ENCODE results near the gene AMPD3. TPM values are rescaled to one million over a fixed set of nuclear protein-coding genes. Genes with fewer than 3 reads are reported as not detected.
A peak's percentile ranks its signal among the peaks of the same experiment; 100 is the strongest.

Gene AMPD3
- total RNA-seq, 2 donors from 2014 or later, result 7.9 to 9.7 TPM

DNA sequence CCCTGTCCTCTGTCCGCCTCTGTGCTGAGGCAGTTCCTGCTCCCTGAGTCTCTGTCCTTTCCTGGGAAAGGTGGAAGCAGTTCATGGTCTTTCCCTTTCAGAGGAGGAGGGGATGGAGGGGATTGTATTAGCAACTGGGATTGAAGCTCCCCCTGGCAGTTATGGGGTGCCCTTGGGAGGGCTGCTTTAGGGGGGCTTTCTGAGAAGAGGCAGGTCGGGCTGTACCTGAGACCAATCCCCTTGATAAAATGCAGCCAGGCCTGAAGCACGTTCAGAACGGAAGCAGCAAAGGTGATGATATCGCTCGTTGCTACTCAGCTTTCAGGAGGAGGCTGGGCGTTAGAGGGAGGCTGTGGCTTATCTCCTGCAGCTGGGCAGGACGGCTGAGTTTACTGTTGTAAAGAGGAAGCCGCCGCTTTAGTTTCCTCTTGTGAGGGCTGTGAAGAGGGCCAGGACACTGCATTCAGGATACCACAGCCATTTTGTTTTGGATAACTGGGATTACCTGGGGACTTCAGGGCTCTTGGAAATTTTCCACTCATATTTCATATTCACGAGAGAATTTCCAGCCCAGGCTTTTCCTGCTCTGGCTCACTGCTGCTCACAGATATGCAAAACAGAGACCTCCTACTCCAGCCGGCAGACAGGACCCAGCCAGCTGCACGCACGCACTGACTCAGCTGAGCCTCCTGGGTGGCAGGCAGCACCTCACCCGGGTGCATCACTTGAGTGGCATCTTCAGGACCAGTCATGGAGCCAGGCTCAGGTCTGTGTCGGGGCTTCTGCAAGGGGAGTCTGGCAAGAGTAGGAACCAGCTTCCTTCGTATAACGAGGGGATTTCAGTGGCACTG lies 798 bp downstream of the AMPD3 start:
- no peaks in the 10 kb centered on the region for H3K9me3 ChIP-seq
- peak overlapping the region; percentile 27 for H3K27ac ChIP-seq
- TF ChIP-seq CTCF (IDR thresholded peaks at IDR 0.05), result no peak
- peak overlapping the region; percentile 21 for H3K4me3 ChIP-seq
- no peaks in the 10 kb centered on the region for H3K36me3 ChIP-seq
- H3K27me3 ChIP-seq, result no peaks in the 10 kb centered on the region
- DNase-seq, result peak; percentile 80
- H3K9ac ChIP-seq (ENCODE audit: low read depth in 2 of 2, low read length in 2 of 2), result peak overlapping the region; percentile 19 to 53
- intact Hi-C loops (cut with DNase I), result loop anchor here (2.0 kb wide), 1 partner anchor 61 kb away; no protein-coding TSS in a partner anchor
- H3K4me1 ChIP-seq, result peaks cover 4% of the 10 kb centered on the region

DNA sequence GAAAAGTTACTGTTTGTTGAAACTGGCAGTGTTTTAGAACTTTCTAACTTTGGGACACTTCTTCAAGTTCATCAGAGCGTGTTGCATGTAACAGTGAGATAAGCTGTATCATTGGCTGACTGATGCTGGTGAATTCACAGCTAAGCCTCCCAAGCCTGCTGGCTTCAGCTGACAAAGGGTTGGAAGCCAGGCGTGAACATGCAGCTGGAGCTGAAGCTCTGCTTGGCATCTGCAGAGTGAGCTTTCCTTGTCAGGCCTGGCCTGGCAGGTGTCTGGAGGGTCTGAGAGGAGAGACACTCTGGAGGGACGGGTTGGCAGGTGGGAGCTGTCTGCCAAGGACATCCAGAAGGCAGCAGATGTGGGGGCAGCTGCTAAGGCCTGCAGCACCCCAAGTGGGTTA lies 1.5 kb downstream of the AMPD3 start:
- TF ChIP-seq CTCF (IDR thresholded peaks at IDR 0.05), result no peak
- peak overlapping the region; percentile 21 for H3K4me3 ChIP-seq
- DNase-seq, result no peak
- H3K4me1 ChIP-seq, result peaks cover 4% of the 10 kb centered on the region
- H3K27me3 ChIP-seq, result no peaks in the 10 kb centered on the region
- intact Hi-C loops (cut with DNase I), result loop anchor here (2.0 kb wide), 1 partner anchor 60 kb away; no protein-coding TSS in a partner anchor
- H3K36me3 ChIP-seq, result no peaks in the 10 kb centered on the region
- no peaks in the 10 kb centered on the region for H3K9me3 ChIP-seq
- H3K27ac ChIP-seq, result peak overlapping the region; percentile 27
- H3K9ac ChIP-seq (ENCODE audit: low read depth in 2 of 2, low read length in 2 of 2), result peak overlapping the region; percentile 19 to 53

- Histone ChIP-seq H3K4me3 (no peak overlapping the region), H3K27ac (no peak overlapping the region)
These were observed 2.8 kb downstream of the AMPD3 start for GRCh38 chr11:10457901-10458300.

GRCh38 chr11:10459029-10459970 lies 4.2 kb downstream of the AMPD3 start:
- Histone ChIP-seq H3K27me3 (no peaks in the 10 kb centered on the region), H3K9ac (ENCODE audit: low read depth in 2 of 2, low read length in 2 of 2) (peak overlapping the region; percentile 18 to 21), H3K4me3 (no peak overlapping the region), H3K4me1 (peaks cover 4% of the 10 kb centered on the region), H3K36me3 (no peaks in the 10 kb centered on the region), H3K27ac (peak overlapping the region; percentile 60), H3K9me3 (no peaks in the 10 kb centered on the region)
- no peak for DNase-seq
- TF ChIP-seq CTCF (IDR thresholded peaks at IDR 0.05), result no peak
- intact Hi-C loops (cut with DNase I), result no loop called here

More at GRCh38 chr11:10457901-10458300, 2.8 kb downstream of the AMPD3 start:
- no peak overlapping the region for H3K9ac ChIP-seq (ENCODE audit: low read depth in 2 of 2, low read length in 2 of 2)
- H3K4me1 ChIP-seq, result peaks cover 4% of the 10 kb centered on the region
- no peak for TF ChIP-seq CTCF (IDR thresholded peaks at IDR 0.05)
- DNase-seq, result no peak
- no peaks in the 10 kb centered on the region for H3K36me3 ChIP-seq
- no peaks in the 10 kb centered on the region for H3K27me3 ChIP-seq
- intact Hi-C loops (cut with DNase I), result loop anchor here (2.0 kb wide), 1 partner anchor 59 kb away; no protein-coding TSS in a partner anchor
- no peaks in the 10 kb centered on the region for H3K9me3 ChIP-seq

DNA sequence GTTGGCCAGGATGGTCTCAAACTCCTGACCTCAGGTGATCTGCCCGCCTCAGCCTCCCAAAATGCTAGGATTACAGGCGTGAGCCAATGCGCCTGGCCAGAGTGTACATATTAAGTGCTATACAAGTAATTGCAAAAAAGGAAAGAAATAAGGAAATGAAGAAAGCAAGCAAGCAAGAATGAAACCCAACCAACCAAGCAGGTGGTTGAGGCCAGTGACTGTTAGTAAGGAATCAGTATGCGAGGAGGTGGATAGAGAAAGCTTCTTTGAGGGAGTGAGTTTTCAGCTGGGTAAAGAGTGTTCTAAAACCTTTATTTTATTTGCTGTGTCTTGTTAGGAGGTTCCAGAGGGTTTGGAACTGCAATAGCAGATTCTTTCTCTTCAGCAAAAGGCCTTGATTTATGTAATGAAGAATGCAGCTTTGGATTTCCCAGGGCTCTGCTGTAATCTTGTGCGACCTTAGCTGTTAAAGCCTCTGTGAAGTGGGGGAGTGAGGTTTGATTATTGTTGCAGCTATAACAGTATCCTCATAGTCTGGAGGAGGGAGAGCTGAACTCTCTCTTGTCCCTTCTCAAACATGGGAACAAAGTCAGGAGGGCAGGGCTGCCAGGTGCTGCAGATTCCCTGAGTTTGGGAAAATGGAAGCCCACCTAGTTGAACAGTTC lies 5.7 kb downstream of the AMPD3 start:
- Histone ChIP-seq H3K4me3 (no peak overlapping the region), H3K27me3 (no peaks in the 10 kb centered on the region), H3K9me3 (no peaks in the 10 kb centered on the region), H3K27ac (no peak overlapping the region), H3K36me3 (no peaks in the 10 kb centered on the region), H3K4me1 (no peaks in the 10 kb centered on the region), H3K9ac (ENCODE audit: low read depth in 2 of 2, low read length in 2 of 2) (no peak overlapping the region)
- no peak for DNase-seq
- no peak for TF ChIP-seq CTCF (IDR thresholded peaks at IDR 0.05)
- intact Hi-C loops (cut with DNase I), result no loop called here
